Measurements from ENCODE around the gene HSP90B1.

HSP90B1 gene

GRCh38 chr12:103908877-103909276, 21.3 kb upstream of the HSP90B1 start:
- in situ Hi-C loops (cut with MboI; ENCODE audit: low pct_unique_long_range_greater_than_20kb, low sequenced_read_pairs, unreplicated experiment), result no loop called here
- no peak for TF ChIP-seq CTCF (IDR thresholded peaks at IDR 0.05; ENCODE audit: extremely low read depth, insufficient read depth, missing control alignments)
- DNase-seq (ENCODE audit: low spot score), result no peak

- DNase-seq (ENCODE audit: low spot score), result no peak
- in situ Hi-C loops (cut with MboI; ENCODE audit: low pct_unique_long_range_greater_than_20kb, low sequenced_read_pairs, unreplicated experiment), result no loop called here
- no peak for TF ChIP-seq CTCF (IDR thresholded peaks at IDR 0.05; ENCODE audit: extremely low read depth, insufficient read depth, missing control alignments)
These were observed 20.4 kb upstream of the HSP90B1 start for GRCh38 chr12:103909811-103910210.

GRCh38 chr12:103912069-103912468, 18.1 kb upstream of the HSP90B1 start:
- in situ Hi-C loops (cut with MboI; ENCODE audit: low pct_unique_long_range_greater_than_20kb, low sequenced_read_pairs, unreplicated experiment), result no loop called here
- no peak for TF ChIP-seq CTCF (IDR thresholded peaks at IDR 0.05; ENCODE audit: extremely low read depth, insufficient read depth, missing control alignments)
- DNase-seq (ENCODE audit: low spot score), result no peak

GRCh38 chr12:103913100-103913499, 17.1 kb upstream of the HSP90B1 start:
- no peak for TF ChIP-seq CTCF (IDR thresholded peaks at IDR 0.05; ENCODE audit: extremely low read depth, insufficient read depth, missing control alignments)
- DNase-seq (ENCODE audit: low spot score), result no peak
- in situ Hi-C loops (cut with MboI; ENCODE audit: low pct_unique_long_range_greater_than_20kb, low sequenced_read_pairs, unreplicated experiment), result no loop called here

GRCh38 chr12:103915306-103915705, 14.9 kb upstream of the HSP90B1 start:
- no peak for DNase-seq (ENCODE audit: low spot score)
- in situ Hi-C loops (cut with MboI; ENCODE audit: low pct_unique_long_range_greater_than_20kb, low sequenced_read_pairs, unreplicated experiment), result no loop called here
- TF ChIP-seq CTCF (IDR thresholded peaks at IDR 0.05; ENCODE audit: extremely low read depth, insufficient read depth, missing control alignments), result no peak

- in situ Hi-C loops (cut with MboI; ENCODE audit: low pct_unique_long_range_greater_than_20kb, low sequenced_read_pairs, unreplicated experiment), result no loop called here
- DNase-seq (ENCODE audit: low spot score), result no peak
These were observed 12.3 kb upstream of the HSP90B1 start for GRCh38 chr12:103917873-103918272.

More at GRCh38 chr12:103917873-103918272, 12.3 kb upstream of the HSP90B1 start:
- TF ChIP-seq CTCF (IDR thresholded peaks at IDR 0.05; ENCODE audit: extremely low read depth, insufficient read depth, missing control alignments), result no peak

Data from GM13977 (cell line).